ENCODE data around the gene SIRPB2.

SIRPB2 gene

DNA sequence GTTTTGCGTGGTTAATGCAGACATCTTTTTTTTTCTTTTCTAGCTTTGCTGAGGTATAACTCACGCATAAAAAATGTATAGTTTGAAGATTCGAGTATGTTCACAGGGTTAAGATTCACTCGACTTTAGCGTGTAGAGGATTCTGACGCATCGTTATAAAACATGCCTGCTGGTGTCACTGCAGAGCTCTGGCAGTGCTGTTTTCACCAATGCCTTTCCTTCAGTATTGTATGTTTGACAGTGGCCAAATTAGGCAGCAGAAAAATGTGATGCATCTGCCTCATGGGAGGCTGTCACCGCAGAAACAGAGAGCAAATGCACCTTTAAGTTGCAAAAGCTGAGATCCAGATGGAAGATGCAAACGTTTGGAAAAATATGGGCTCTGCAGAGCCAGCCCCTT, 18.0 kb upstream of the SIRPB2 start:
- TF ChIP-seq SUZ12 (IDR thresholded peaks at IDR 0.05; ENCODE audit: extremely low read depth, insufficient read depth, insufficient read length) (no peak), YY1 (IDR thresholded peaks at IDR 0.05; ENCODE audit: insufficient read depth, insufficient read length) (no peak), ZNF274 (IDR thresholded peaks at IDR 0.05; ENCODE audit: low read depth, low read length) (no peak)
- no peaks in the 10 kb centered on the region for H3K36me3 ChIP-seq (ENCODE audit: insufficient read depth, insufficient read length, low read length)
- H3K4me1 ChIP-seq (ENCODE audit: insufficient read depth, insufficient read length), result no peaks in the 10 kb centered on the region
- no peak overlapping the region for H3K9ac ChIP-seq (ENCODE audit: insufficient read length, low read depth)
- DNase-seq (ENCODE audit: low read depth, low spot score), result no peak
- no peak overlapping the region for H3K4me3 ChIP-seq (ENCODE audit: insufficient read length, low read depth)
- no peaks in the 10 kb centered on the region for H3K27me3 ChIP-seq (ENCODE audit: insufficient read depth, insufficient read length)
- H3K9me3 ChIP-seq (ENCODE audit: insufficient read depth, low read length), result no peaks in the 10 kb centered on the region

- DNase-seq (ENCODE audit: low read depth, low spot score), result no peak
- TF ChIP-seq ZNF274 (IDR thresholded peaks at IDR 0.05; ENCODE audit: low read depth, low read length), result no peak
- TF ChIP-seq YY1 (IDR thresholded peaks at IDR 0.05; ENCODE audit: insufficient read depth, insufficient read length), result no peak
- no peak for TF ChIP-seq SUZ12 (IDR thresholded peaks at IDR 0.05; ENCODE audit: extremely low read depth, insufficient read depth, insufficient read length)
- Histone ChIP-seq H3K4me3 (ENCODE audit: insufficient read length, low read depth) (no peak overlapping the region), H3K36me3 (ENCODE audit: insufficient read depth, insufficient read length, low read length) (no peaks in the 10 kb centered on the region), H3K9me3 (ENCODE audit: insufficient read depth, low read length) (0 out of 2 replicates have a peak, but pooled peaks cover 6% of the 10 kb centered on the region), H3K4me1 (ENCODE audit: insufficient read depth, insufficient read length) (no peaks in the 10 kb centered on the region), H3K27me3 (ENCODE audit: insufficient read depth, insufficient read length) (no peaks in the 10 kb centered on the region), H3K9ac (ENCODE audit: insufficient read length, low read depth) (no peak overlapping the region)
Observed at GRCh38 chr20:1508574-1508973, 17.4 kb upstream of the SIRPB2 start.

DNA sequence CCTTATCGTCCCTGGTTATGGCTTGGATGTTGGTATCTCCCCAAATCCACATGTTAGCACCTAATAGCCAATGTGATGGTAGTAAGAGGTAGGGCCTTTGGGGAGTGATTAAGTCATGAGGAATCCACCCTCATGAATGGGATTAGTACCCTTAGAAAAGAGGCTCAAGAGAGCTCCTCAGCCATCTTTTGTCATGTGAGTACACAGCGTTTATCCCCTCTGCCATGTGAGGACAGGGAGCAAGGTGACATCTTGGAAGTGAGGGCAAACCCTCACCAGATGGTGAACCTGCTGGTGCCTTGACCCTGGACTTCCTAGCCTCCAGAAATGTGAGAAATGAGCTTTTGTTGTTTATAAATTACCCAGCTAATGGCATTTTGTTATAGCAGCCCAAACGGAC, 16.1 kb upstream of the SIRPB2 start:
- Histone ChIP-seq H3K9me3 (ENCODE audit: insufficient read depth, low read length) (peaks cover 18% of the 10 kb centered on the region; the same call in 1 of the 2 replicates), H3K27me3 (ENCODE audit: insufficient read depth, insufficient read length) (no peaks in the 10 kb centered on the region), H3K36me3 (ENCODE audit: insufficient read depth, insufficient read length, low read length) (no peaks in the 10 kb centered on the region), H3K9ac (ENCODE audit: insufficient read length, low read depth) (no peak overlapping the region), H3K4me3 (ENCODE audit: insufficient read length, low read depth) (no peak overlapping the region), H3K4me1 (ENCODE audit: insufficient read depth, insufficient read length) (no peaks in the 10 kb centered on the region)
- TF ChIP-seq YY1 (IDR thresholded peaks at IDR 0.05; ENCODE audit: insufficient read depth, insufficient read length) (no peak), SUZ12 (IDR thresholded peaks at IDR 0.05; ENCODE audit: extremely low read depth, insufficient read depth, insufficient read length) (no peak), ZNF274 (IDR thresholded peaks at IDR 0.05; ENCODE audit: low read depth, low read length) (no peak)
- DNase-seq (ENCODE audit: low read depth, low spot score), result peak; percentile 68

DNA sequence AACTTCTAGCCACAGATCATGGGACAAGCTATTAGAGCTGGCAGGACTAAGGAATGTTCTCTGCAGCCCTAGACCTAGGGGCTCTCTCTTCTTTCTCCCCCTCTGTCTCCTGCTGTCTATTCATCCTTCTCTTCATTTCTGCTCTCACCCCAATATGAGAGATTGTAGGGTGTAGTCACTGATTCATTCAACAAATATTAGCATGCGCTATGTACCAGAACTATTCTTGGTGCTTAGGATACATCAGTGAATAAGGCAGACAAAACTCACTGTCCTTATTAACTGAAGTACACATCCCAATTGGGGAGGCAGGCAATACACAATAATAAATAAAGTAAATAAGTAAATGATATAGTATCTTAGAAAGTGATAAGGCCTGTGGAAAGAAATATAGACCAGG, 14.7 kb upstream of the SIRPB2 start:
- Histone ChIP-seq H3K4me3 (ENCODE audit: insufficient read length, low read depth) (no peak overlapping the region), H3K9me3 (ENCODE audit: insufficient read depth, low read length) (peaks cover 20% of the 10 kb centered on the region; the same call in 1 of the 2 replicates), H3K27me3 (ENCODE audit: insufficient read depth, insufficient read length) (no peaks in the 10 kb centered on the region), H3K4me1 (ENCODE audit: insufficient read depth, insufficient read length) (no peaks in the 10 kb centered on the region), H3K9ac (ENCODE audit: insufficient read length, low read depth) (no peak overlapping the region), H3K36me3 (ENCODE audit: insufficient read depth, insufficient read length, low read length) (no peaks in the 10 kb centered on the region)
- DNase-seq (ENCODE audit: low read depth, low spot score), result no peak
- TF ChIP-seq YY1 (IDR thresholded peaks at IDR 0.05; ENCODE audit: insufficient read depth, insufficient read length), result no peak
- no peak for TF ChIP-seq ZNF274 (IDR thresholded peaks at IDR 0.05; ENCODE audit: low read depth, low read length)
- no peak for TF ChIP-seq SUZ12 (IDR thresholded peaks at IDR 0.05; ENCODE audit: extremely low read depth, insufficient read depth, insufficient read length)

GRCh38 chr20:1505361-1505760, 14.1 kb upstream of the SIRPB2 start:
- TF ChIP-seq ZNF274 (IDR thresholded peaks at IDR 0.05; ENCODE audit: low read depth, low read length) (no peak), YY1 (IDR thresholded peaks at IDR 0.05; ENCODE audit: insufficient read depth, insufficient read length) (no peak), SUZ12 (IDR thresholded peaks at IDR 0.05; ENCODE audit: extremely low read depth, insufficient read depth, insufficient read length) (no peak)
- no peak overlapping the region for H3K4me3 ChIP-seq (ENCODE audit: insufficient read length, low read depth)
- DNase-seq (ENCODE audit: low read depth, low spot score), result no peak
- no peaks in the 10 kb centered on the region for H3K4me1 ChIP-seq (ENCODE audit: insufficient read depth, insufficient read length)
- peaks cover 20% of the 10 kb centered on the region; the same call in 1 of the 2 replicates for H3K9me3 ChIP-seq (ENCODE audit: insufficient read depth, low read length)
- H3K9ac ChIP-seq (ENCODE audit: insufficient read length, low read depth), result no peak overlapping the region
- no peaks in the 10 kb centered on the region for H3K36me3 ChIP-seq (ENCODE audit: insufficient read depth, insufficient read length, low read length)
- H3K27me3 ChIP-seq (ENCODE audit: insufficient read depth, insufficient read length), result no peaks in the 10 kb centered on the region

DNA sequence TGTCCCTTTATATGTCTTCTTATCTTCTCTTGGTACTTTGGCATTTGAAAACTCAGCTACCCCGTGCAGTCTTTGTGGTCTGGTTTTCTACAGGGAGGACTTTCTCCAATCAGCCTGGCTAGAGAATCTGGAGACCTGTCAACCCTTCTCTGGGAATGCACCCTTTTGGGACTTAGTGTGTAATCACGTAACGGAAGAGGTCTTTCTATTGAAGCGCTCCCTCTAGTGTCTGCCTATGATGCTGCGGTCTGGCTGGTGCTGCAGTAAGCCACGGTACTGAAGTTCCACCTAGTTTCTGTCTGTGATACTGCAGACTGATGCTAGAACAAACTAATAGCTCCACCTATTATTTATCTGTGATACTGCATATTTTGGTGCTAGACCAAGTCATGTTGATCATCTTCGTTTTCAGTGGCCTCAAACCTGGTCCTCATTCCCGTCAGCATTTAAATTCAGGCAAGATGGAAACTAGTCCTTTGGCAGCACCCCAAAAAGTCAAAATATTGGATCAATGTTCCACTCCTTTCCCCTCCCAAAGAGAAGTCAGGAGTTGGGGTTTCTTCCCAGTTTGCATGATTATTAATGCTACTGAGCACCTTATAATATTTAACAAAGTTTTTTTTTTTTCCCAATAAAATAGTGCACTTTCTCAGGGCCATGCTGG, 12.5 kb upstream of the SIRPB2 start:
- H3K27me3 ChIP-seq (ENCODE audit: insufficient read depth, insufficient read length), result no peaks in the 10 kb centered on the region
- peaks cover 20% of the 10 kb centered on the region; the same call in 1 of the 2 replicates for H3K9me3 ChIP-seq (ENCODE audit: insufficient read depth, low read length)
- TF ChIP-seq ZNF274 (IDR thresholded peaks at IDR 0.05; ENCODE audit: low read depth, low read length), result no peak
- no peak for TF ChIP-seq YY1 (IDR thresholded peaks at IDR 0.05; ENCODE audit: insufficient read depth, insufficient read length)
- TF ChIP-seq SUZ12 (IDR thresholded peaks at IDR 0.05; ENCODE audit: extremely low read depth, insufficient read depth, insufficient read length), result no peak
- no peak overlapping the region for H3K9ac ChIP-seq (ENCODE audit: insufficient read length, low read depth)
- H3K4me3 ChIP-seq (ENCODE audit: insufficient read length, low read depth), result no peak overlapping the region
- no peaks in the 10 kb centered on the region for H3K4me1 ChIP-seq (ENCODE audit: insufficient read depth, insufficient read length)
- no peaks in the 10 kb centered on the region for H3K36me3 ChIP-seq (ENCODE audit: insufficient read depth, insufficient read length, low read length)
- peak; percentile 83 for DNase-seq (ENCODE audit: low read depth, low spot score)

- H3K36me3 ChIP-seq (ENCODE audit: insufficient read depth, insufficient read length, low read length), result no peaks in the 10 kb centered on the region
- no peak overlapping the region for H3K4me3 ChIP-seq (ENCODE audit: insufficient read length, low read depth)
- peak; percentile 6 for DNase-seq (ENCODE audit: low read depth, low spot score)
- no peak for TF ChIP-seq YY1 (IDR thresholded peaks at IDR 0.05; ENCODE audit: insufficient read depth, insufficient read length)
- TF ChIP-seq ZNF274 (IDR thresholded peaks at IDR 0.05; ENCODE audit: low read depth, low read length), result no peak
- TF ChIP-seq SUZ12 (IDR thresholded peaks at IDR 0.05; ENCODE audit: extremely low read depth, insufficient read depth, insufficient read length), result no peak
- peaks cover 20% of the 10 kb centered on the region; the same call in 1 of the 2 replicates for H3K9me3 ChIP-seq (ENCODE audit: insufficient read depth, low read length)
- H3K9ac ChIP-seq (ENCODE audit: insufficient read length, low read depth), result no peak overlapping the region
- no peaks in the 10 kb centered on the region for H3K27me3 ChIP-seq (ENCODE audit: insufficient read depth, insufficient read length)
- no peaks in the 10 kb centered on the region for H3K4me1 ChIP-seq (ENCODE audit: insufficient read depth, insufficient read length)
Observed at GRCh38 chr20:1500496-1500895, 9.3 kb upstream of the SIRPB2 start.

Data from NT2/D1 (cell line).